AG09319 (cell line): ENCODE results near the gene LTB4R2.
"Not testable (repeated sequence)": the region's sequence is repeated elsewhere in the genome, so short reads cannot be mapped to it uniquely, and the experiment has no call there.

ENCODE experiments used
- DNase-seq: peaks from one replicate; pipeline ENCODE4 v3.0.0-alpha.2; 2010; ENCODE audit warnings: low read depth; ENCODE audit errors: extremely low read depth
- TF ChIP-seq, protein P1 (sequence below): IDR thresholded peaks from 2 replicates; pipeline ENCODE4 v1.5.1; 2011; ENCODE audit warnings: low read depth, mild to moderate bottlenecking, inconsistent platforms, low read length, moderate library complexity

Gene LTB4R2

DNA sequence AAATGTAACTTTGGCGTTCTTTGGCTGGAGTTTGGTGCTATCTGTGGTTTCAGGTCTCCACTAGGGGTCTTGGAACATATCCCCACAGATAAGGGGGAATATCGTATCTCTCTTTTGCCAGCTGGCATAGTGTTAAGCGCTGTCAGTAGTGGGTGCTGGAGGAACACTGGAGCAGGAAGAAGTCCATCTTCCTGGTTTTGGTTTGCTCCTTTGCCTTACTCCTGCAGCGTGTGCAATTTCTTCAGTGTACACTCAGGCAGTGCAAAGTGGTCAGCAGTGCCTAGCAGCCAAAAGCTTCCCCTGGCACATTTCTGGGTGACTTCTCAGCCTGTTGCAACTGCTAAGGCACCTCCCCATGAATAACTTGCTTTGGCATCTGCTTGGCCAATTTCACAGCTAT, 41.6 kb downstream of the LTB4R2 start:
- DNase-seq = no peak
- TF ChIP-seq, protein P1, sequence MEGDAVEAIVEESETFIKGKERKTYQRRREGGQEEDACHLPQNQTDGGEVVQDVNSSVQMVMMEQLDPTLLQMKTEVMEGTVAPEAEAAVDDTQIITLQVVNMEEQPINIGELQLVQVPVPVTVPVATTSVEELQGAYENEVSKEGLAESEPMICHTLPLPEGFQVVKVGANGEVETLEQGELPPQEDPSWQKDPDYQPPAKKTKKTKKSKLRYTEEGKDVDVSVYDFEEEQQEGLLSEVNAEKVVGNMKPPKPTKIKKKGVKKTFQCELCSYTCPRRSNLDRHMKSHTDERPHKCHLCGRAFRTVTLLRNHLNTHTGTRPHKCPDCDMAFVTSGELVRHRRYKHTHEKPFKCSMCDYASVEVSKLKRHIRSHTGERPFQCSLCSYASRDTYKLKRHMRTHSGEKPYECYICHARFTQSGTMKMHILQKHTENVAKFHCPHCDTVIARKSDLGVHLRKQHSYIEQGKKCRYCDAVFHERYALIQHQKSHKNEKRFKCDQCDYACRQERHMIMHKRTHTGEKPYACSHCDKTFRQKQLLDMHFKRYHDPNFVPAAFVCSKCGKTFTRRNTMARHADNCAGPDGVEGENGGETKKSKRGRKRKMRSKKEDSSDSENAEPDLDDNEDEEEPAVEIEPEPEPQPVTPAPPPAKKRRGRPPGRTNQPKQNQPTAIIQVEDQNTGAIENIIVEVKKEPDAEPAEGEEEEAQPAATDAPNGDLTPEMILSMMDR = peak; percentile 15

DNA sequence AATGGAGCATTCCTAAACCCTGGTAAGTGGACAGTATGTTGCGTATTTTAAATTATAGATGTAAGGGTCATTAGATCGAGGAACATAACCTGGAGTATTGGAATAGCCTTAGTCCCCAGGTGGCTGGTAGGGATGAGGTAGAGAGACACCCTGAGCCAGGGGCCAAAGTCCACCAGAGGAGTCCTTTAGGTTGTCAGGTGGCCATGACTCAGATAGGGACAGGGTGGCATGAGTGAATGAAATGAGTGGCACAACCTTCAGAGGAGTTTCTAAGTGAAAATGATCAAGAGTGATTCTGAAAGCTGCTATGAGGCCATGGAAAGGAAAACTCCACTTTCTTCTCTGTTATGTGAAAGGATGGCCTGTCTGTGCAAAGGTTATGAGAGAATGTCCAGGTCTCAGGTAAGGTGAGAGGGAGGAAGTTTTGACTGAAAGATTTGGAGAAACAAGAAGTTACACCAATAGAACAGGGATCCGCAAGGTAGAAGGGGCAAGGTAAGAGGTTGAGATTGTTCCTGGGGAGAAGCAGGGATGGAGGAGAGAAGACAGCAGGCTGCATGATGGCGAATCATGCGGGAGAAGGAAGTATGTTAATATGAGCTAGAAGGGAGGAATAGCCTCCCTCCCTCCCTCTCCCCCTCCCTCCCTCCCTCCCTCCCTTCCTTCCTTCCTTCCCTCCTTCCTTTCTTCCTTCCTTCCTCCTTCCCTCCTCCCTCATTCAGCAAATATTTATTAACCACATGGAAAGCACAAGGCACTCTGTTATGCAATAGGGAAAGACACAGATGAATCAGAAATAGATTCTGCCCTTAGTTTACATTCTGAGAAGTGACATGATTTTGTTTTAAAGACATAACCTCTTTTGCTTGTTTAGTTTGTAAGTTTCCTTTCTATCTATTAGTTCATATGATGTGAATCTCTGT, 43.9 kb downstream of the LTB4R2 start:
- TF ChIP-seq, protein P1 = no peak
- no peak for DNase-seq

- not testable (repeated sequence) for DNase-seq
These were observed 44.5 kb downstream of the LTB4R2 start for GRCh38 chr14:24354482-24354825.

DNA sequence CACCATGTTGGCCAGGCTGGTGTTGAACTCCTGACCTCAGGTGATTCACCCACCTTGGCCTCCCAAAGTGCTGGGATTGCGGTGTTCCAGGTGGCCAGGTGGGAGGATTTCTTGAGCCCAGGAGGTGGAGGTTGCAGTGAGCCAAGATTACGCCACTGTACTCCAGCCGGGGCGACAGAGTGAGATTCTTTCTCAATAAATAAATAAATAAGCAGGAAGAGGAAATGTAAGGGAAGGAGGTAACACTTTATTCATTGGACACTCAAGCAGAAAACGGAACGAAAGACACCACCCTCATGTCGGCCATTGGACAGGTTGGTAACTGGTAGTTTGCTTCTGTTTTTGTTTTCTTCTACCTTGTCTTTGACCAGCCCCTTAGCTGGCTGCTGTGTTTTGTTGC, 45.1 kb downstream of the LTB4R2 start:
- TF ChIP-seq, protein P1 = no peak
- no peak for DNase-seq

DNA sequence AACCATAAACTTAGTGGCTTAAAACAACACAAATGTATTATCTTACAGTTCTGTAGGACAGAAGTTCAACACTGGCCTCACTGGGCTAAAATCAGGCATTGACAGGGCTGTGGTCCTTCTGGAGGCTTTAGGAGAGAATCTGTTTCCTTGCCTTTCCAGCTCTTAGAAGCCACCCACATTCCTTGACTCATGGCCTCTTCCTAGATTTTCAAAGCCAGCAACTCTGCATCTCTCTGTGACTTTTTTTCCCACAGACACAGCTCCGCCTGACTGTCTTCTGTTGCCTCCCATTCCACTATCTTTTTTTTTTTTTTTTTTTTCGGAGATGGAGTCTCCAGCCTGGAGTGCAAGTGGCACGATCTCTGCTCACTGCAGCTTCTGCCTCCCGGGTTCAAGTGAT, 46.3 kb downstream of the LTB4R2 start:
- TF ChIP-seq, protein P1 = no peak
- no peak for DNase-seq

DNA sequence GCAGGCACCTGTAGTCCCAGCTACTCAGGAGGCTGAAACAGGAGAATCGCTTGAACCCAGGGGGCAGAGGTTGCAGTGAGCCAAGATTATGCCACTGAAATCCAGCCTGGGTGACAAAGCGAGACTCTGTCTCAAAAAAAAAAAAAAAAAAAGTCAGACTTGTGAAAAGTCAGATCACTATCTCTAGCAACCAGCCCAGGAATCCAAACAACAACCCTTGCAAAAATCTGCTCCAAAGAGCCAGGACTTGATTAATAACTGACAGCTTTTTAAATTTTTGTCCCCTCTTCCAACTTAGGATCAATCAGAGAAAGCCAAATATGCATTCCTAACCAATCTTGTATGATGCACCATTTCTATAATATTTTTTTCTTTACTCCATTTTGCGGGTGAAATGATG, 50.3 kb downstream of the LTB4R2 start:
- DNase-seq = no peak
- TF ChIP-seq, protein P1 = no peak

DNA sequence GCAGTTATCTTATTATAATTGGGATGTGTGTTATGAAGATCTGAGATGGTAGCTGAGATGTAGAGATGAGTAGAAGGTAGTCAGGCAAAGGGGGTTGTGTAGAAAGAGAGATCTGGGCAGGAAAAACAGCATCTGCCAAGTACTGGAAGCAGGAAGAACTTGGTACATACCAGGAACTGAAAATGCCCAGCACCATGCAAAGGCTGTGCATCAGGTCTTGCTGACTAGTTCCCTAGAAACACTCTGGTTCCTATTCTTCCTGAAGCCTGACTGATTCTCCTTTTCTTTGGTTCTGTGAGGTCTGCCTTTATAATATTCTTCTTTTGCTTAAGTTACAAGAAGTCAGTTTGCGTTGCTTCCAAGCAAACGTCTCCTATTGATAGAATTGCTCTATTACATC, 51.4 kb downstream of the LTB4R2 start:
- no peak for DNase-seq
- TF ChIP-seq, protein P1 = no peak
